SK-N-SH treated with all-trans-retinoic acid at 6 μM for 48 hours (cell line): ENCODE measurements around the gene INSR.

ENCODE experiments used
- ATAC-seq: fragments of 200-7000 bp; cut with Tn5 transposase; 3 replicates; pipeline ENCODE4 v1.9.1; 2020; ENCODE audit warnings: mild to moderate bottlenecking, moderate library complexity
- ARNTL ChIP-seq: fragments of 450-650 bp; formaldehyde crosslinking; IDR thresholded peaks from 2 replicates; pipeline ENCODE4 v1.5.0; 2020; ENCODE audit warnings: low read depth, mild to moderate bottlenecking, moderate library complexity, borderline replicate concordance
- BACH2 ChIP-seq: fragments of 250-450 bp; sonication (Bioruptor Pico); IDR thresholded peaks from 2 replicates; pipeline ENCODE4 v1.9.0; 2021; ENCODE audit warnings: mild to moderate bottlenecking, borderline replicate concordance
- CREB5 ChIP-seq: fragments of 250-450 bp; sonication (Bioruptor Pico); IDR thresholded peaks from 2 replicates; pipeline ENCODE4 v1.5.1; 2020; ENCODE audit warnings: low read depth, mild to moderate bottlenecking, moderate library complexity
- CSDC2 ChIP-seq: fragments of 250-450 bp; sonication (Bioruptor Pico); IDR thresholded peaks from 2 replicates; pipeline ENCODE4 v1.5.0; 2020; ENCODE audit warnings: mild to moderate bottlenecking, moderate library complexity
- CSRNP3 ChIP-seq: fragments of 250-450 bp; sonication (Bioruptor Pico); IDR thresholded peaks from 2 replicates; pipeline ENCODE4 v1.5.1; 2021; ENCODE audit warnings: mild to moderate bottlenecking, moderate library complexity
- ESRRG ChIP-seq: fragments of 250-450 bp; sonication (Bioruptor Pico); IDR thresholded peaks from 2 replicates; pipeline ENCODE4 v1.6.1; 2021; ENCODE audit warnings: mild to moderate bottlenecking
- GLIS3 ChIP-seq: fragments of 250-450 bp; sonication (Bioruptor Pico); IDR thresholded peaks from 2 replicates; pipeline ENCODE4 v1.5.0; 2020; ENCODE audit warnings: mild to moderate bottlenecking, moderate library complexity
- ISL1 ChIP-seq: fragments of 250-450 bp; sonication (Bioruptor Pico); IDR thresholded peaks from 2 replicates; pipeline ENCODE4 v2.1.2; 2022; ENCODE audit warnings: mild to moderate bottlenecking, moderate library complexity
- OSR1 ChIP-seq: fragments of 250-450 bp; sonication (Bioruptor Pico); IDR thresholded peaks from 2 replicates; pipeline ENCODE4 v1.8.0; 2022; ENCODE audit warnings: moderate library complexity, mild to moderate bottlenecking, inconsistent platforms
- PATZ1 ChIP-seq: fragments of 250-450 bp; sonication (Bioruptor Pico); IDR thresholded peaks from 2 replicates; pipeline ENCODE4 v1.8.0; 2020; ENCODE audit warnings: mild to moderate bottlenecking, moderate library complexity, borderline replicate concordance
- POU6F1 ChIP-seq: fragments of 250-450 bp; sonication (Bioruptor Pico); IDR thresholded peaks from 2 replicates; pipeline ENCODE4 v1.8.0; 2021; ENCODE audit warnings: low read depth, mild to moderate bottlenecking, moderate library complexity, borderline replicate concordance
- PPARA ChIP-seq: fragments of 250-450 bp; sonication (Bioruptor Pico); IDR thresholded peaks from 2 replicates; pipeline ENCODE4 v1.5.0; 2020; ENCODE audit warnings: mild to moderate bottlenecking, borderline replicate concordance
- RARB ChIP-seq: fragments of 250-450 bp; sonication (Bioruptor Pico); IDR thresholded peaks from 2 replicates; pipeline ENCODE4 v1.8.0; 2021; ENCODE audit warnings: mild to moderate bottlenecking, moderate library complexity
- SNAI2 ChIP-seq: fragments of 250-450 bp; sonication (Bioruptor Pico); IDR thresholded peaks from 2 replicates; pipeline ENCODE4 v1.5.0; 2020; ENCODE audit warnings: mild to moderate bottlenecking, moderate library complexity
- TCF4 ChIP-seq: fragments of 250-450 bp; sonication (Bioruptor Pico); IDR thresholded peaks from 2 replicates; pipeline ENCODE4 v1.8.0; 2021; ENCODE audit warnings: mild to moderate bottlenecking, moderate library complexity, borderline replicate concordance
- TOX ChIP-seq: fragments of 250-450 bp; sonication (Bioruptor Pico); IDR thresholded peaks from 2 replicates; pipeline ENCODE4 v1.8.0; 2021; ENCODE audit warnings: mild to moderate bottlenecking, moderate library complexity, borderline replicate concordance
- TSHZ2 ChIP-seq: fragments of 250-450 bp; sonication (Bioruptor Pico); IDR thresholded peaks from 2 replicates; pipeline ENCODE4 v1.5.0; 2020; ENCODE audit warnings: mild to moderate bottlenecking, moderate library complexity
- ZC3H10 ChIP-seq: fragments of 250-450 bp; sonication (Bioruptor Pico); IDR thresholded peaks from 2 replicates; pipeline ENCODE4 v1.5.1; 2021; ENCODE audit warnings: mild to moderate bottlenecking, moderate library complexity
- ZFP3 ChIP-seq: fragments of 250-450 bp; sonication (Bioruptor Pico); IDR thresholded peaks from 2 replicates; pipeline ENCODE4 v1.5.0; 2020; ENCODE audit warnings: mild to moderate bottlenecking, moderate library complexity
- ZFP30 ChIP-seq: fragments of 450-650 bp; formaldehyde crosslinking; IDR thresholded peaks from 2 replicates; pipeline ENCODE4 v1.5.0; 2022; ENCODE audit warnings: mild to moderate bottlenecking, moderate library complexity
- ZNF565 ChIP-seq: fragments of 450-650 bp; formaldehyde crosslinking; conservative IDR thresholded peaks from 2 replicates; pipeline ENCODE4 v1.5.0; 2020; ENCODE audit warnings: low read depth, mild to moderate bottlenecking, moderate library complexity
- ZNF70 ChIP-seq: fragments of 450-650 bp; formaldehyde crosslinking; IDR thresholded peaks from 2 replicates; pipeline ENCODE4 v1.5.0; 2020; ENCODE audit warnings: mild to moderate bottlenecking, moderate library complexity
- ZNF8 ChIP-seq: fragments of 450-650 bp; formaldehyde crosslinking; IDR thresholded peaks from 2 replicates; pipeline ENCODE4 v1.5.0; 2020; ENCODE audit warnings: mild to moderate bottlenecking, moderate library complexity

INSR gene

GRCh38 chr19:7117248-7117647 is 177.0 kb downstream of the INSR start:
- no peak for TF ChIP-seq OSR1 (CRISPR knock-in tag)
- TF ChIP-seq ARNTL (CRISPR knock-in tag), result no peak
- no peak for TF ChIP-seq ZFP3 (CRISPR knock-in tag)
- no peak for TF ChIP-seq ZNF565 (CRISPR knock-in tag)
- no peak for TF ChIP-seq ZNF70 (CRISPR knock-in tag)
- no peak for TF ChIP-seq ISL1 (CRISPR knock-in tag)
- TF ChIP-seq PATZ1 (CRISPR knock-in tag), result no peak
- TF ChIP-seq CSDC2 (CRISPR knock-in tag), result no peak
- TF ChIP-seq ESRRG (CRISPR knock-in tag), result no peak
- TF ChIP-seq CREB5 (CRISPR knock-in tag), result no peak
- no peak for TF ChIP-seq CSRNP3
- no peak for TF ChIP-seq TOX (CRISPR knock-in tag)
- no peak for TF ChIP-seq PPARA (CRISPR knock-in tag)
- TF ChIP-seq GLIS3 (CRISPR knock-in tag), result no peak
- TF ChIP-seq RARB (CRISPR knock-in tag), result no peak
- no peak for TF ChIP-seq TSHZ2 (CRISPR knock-in tag)
- no peak for TF ChIP-seq SNAI2 (CRISPR knock-in tag)
- TF ChIP-seq BACH2 (CRISPR knock-in tag), result no peak
- TF ChIP-seq POU6F1 (CRISPR knock-in tag), result no peak
- TF ChIP-seq ZNF8, result no peak
- no peak for ATAC-seq

- ATAC-seq, result no peak
- TF ChIP-seq ZNF70 (CRISPR knock-in tag), result no peak
- TF ChIP-seq, all 23 proteins: peak for 0
Observed at GRCh38 chr19:7115721-7116120, 178.5 kb downstream of the INSR start.

GRCh38 chr19:7113233-7113632 is 181.0 kb downstream of the INSR start:
- ATAC-seq, result no peak
- TF ChIP-seq PATZ1 (CRISPR knock-in tag) (no peak), CSRNP3 (no peak), ARNTL (CRISPR knock-in tag) (no peak), CREB5 (CRISPR knock-in tag) (no peak), ZFP30 (no peak), ESRRG (CRISPR knock-in tag) (no peak), SNAI2 (CRISPR knock-in tag) (no peak), ISL1 (CRISPR knock-in tag) (no peak), RARB (CRISPR knock-in tag) (no peak), ZC3H10 (CRISPR knock-in tag) (no peak), CSDC2 (CRISPR knock-in tag) (no peak), TCF4 (CRISPR knock-in tag) (no peak), PPARA (CRISPR knock-in tag) (no peak), ZNF70 (CRISPR knock-in tag) (no peak), ZFP3 (CRISPR knock-in tag) (no peak), ZNF8 (no peak)
